HEK293 (cell line): Measurements from ENCODE around the gene DCN.

Experiments used
- CTCF ChIA-PET: fragments of 350-600 bp; formaldehyde crosslinking; extraction: SDS; loops from one replicate; lab custom pipeline; 2021; ENCODE audit warnings: antibody characterized with exemption; lab: Yijun Ruan, JAX
- POLR2A ChIA-PET: fragments of 300-600 bp; formaldehyde crosslinking; extraction: SDS; loops from one replicate; lab custom pipeline; 2020; ENCODE audit warnings: antibody characterized with exemption, inconsistent platforms; lab: Yijun Ruan, JAX
- H3K27ac ChIP-seq: fragments of 200-500 bp; sonication (Bioruptor generic); 2 replicates; pipeline ENCODE4 v1.5.1; 2014; ENCODE audit warnings: low read depth, low read length, control low read depth, inconsistent platforms; ENCODE audit errors: extremely low read depth
- H3K36me3 ChIP-seq, 2 experiments: fragments of 200-500 bp in 1 of 2; sonication (Bioruptor generic) in 1 of 2; 1 replicate in 1 of 2; 2 replicates in 1 of 2; pipeline ENCODE4 v1.5.1; 2014 to 2017; ENCODE audit warnings: inconsistent platforms in 2 of 2, low read length in 2 of 2; ENCODE audit not compliant: control insufficient read depth in 2 of 2, insufficient read depth in 1 of 2
- H3K4me1 ChIP-seq: fragments of 200-500 bp; sonication (Bioruptor generic); 2 replicates; pipeline ENCODE4 v1.5.1; 2014; ENCODE audit warnings: mild to moderate bottlenecking, low read length, inconsistent platforms; ENCODE audit not compliant: control insufficient read depth, insufficient read depth
- H3K4me3 ChIP-seq: 2 replicates; pipeline ENCODE4 v1.5.1; 2011; ENCODE audit warnings: low read depth, mild to moderate bottlenecking, control low read depth, low read length, moderate library complexity
- H3K9me3 ChIP-seq: fragments of 200-500 bp; sonication (Bioruptor generic); 2 replicates; pipeline ENCODE4 v1.5.1; 2014; ENCODE audit warnings: low read depth, low read length, inconsistent platforms; ENCODE audit not compliant: control insufficient read depth, insufficient read depth
- ELK4 ChIP-seq: IDR thresholded peaks from 2 replicates; pipeline ENCODE4 v1.6.1; 2011; ENCODE audit warnings: mild to moderate bottlenecking, low read depth, low read length, borderline replicate concordance
- GLI2 ChIP-seq: fragments of 450-650 bp; formaldehyde crosslinking; IDR thresholded peaks from 2 replicates; pipeline ENCODE4; 2017; ENCODE audit warnings: missing biosample characterization, missing genetic modification characterization, low read depth, borderline replicate concordance
- GLIS2 ChIP-seq: fragments of 450-650 bp; formaldehyde crosslinking; IDR thresholded peaks from 2 replicates; pipeline ENCODE4 v1.5.1; 2016; ENCODE audit warnings: missing biosample characterization, missing genetic modification characterization
- KLF9 ChIP-seq: fragments of 450-650 bp; formaldehyde crosslinking; IDR thresholded peaks from 2 replicates; pipeline ENCODE4 v1.5.1; 2016; ENCODE audit warnings: missing biosample characterization, missing genetic modification characterization, low read depth
- SETDB1 ChIP-seq: IDR thresholded peaks from one replicate; pipeline ENCODE4 v1.6.1; 2017; ENCODE audit warnings: mild to moderate bottlenecking, low read length, moderate library complexity, mixed read lengths; ENCODE audit not compliant: insufficient read length
- ZEB2 ChIP-seq: fragments of 450-650 bp; formaldehyde crosslinking; IDR thresholded peaks from 2 replicates; pipeline ENCODE4 v1.5.1; 2016; ENCODE audit warnings: missing biosample characterization, missing genetic modification characterization
- ZNF112 ChIP-seq: fragments of 450-650 bp; formaldehyde crosslinking; IDR thresholded peaks from 2 replicates; pipeline ENCODE4 v1.5.0; 2017; ENCODE audit warnings: missing biosample characterization, missing genetic modification characterization
- ZNF16 ChIP-seq: fragments of 450-650 bp; formaldehyde crosslinking; IDR thresholded peaks from 2 replicates; pipeline ENCODE4 v1.5.1; 2016; ENCODE audit warnings: low read depth, missing biosample characterization, missing genetic modification characterization
- ZNF19 ChIP-seq: fragments of 450-650 bp; formaldehyde crosslinking; IDR thresholded peaks from 2 replicates; pipeline ENCODE4; 2016; ENCODE audit warnings: missing biosample characterization, missing genetic modification characterization, low read depth
- ZNF221 ChIP-seq: fragments of 450-650 bp; formaldehyde crosslinking; IDR thresholded peaks from 2 replicates; pipeline ENCODE4 v1.5.1; 2017; ENCODE audit warnings: missing biosample characterization, missing genetic modification characterization, borderline replicate concordance
- ZNF23 ChIP-seq: fragments of 450-650 bp; formaldehyde crosslinking; IDR thresholded peaks from 2 replicates; pipeline ENCODE4 v1.5.1; 2016; ENCODE audit warnings: missing biosample characterization, missing genetic modification characterization, borderline replicate concordance
- ZNF280D ChIP-seq: fragments of 450-650 bp; formaldehyde crosslinking; IDR thresholded peaks from 2 replicates; pipeline ENCODE4 v1.5.1; 2016; ENCODE audit warnings: missing biosample characterization, missing genetic modification characterization
- ZNF350 ChIP-seq: fragments of 450-650 bp; formaldehyde crosslinking; IDR thresholded peaks from 2 replicates; pipeline ENCODE4 v1.5.0; 2017; ENCODE audit warnings: missing biosample characterization, mild to moderate bottlenecking, missing genetic modification characterization
- ZNF366 ChIP-seq: fragments of 450-650 bp; formaldehyde crosslinking; conservative IDR thresholded peaks from 2 replicates; pipeline ENCODE4 v1.5.1; 2016; ENCODE audit warnings: missing biosample characterization, missing genetic modification characterization
- ZNF37A ChIP-seq: fragments of 450-650 bp; IDR thresholded peaks from 2 replicates; pipeline ENCODE4 v1.5.1; 2018; ENCODE audit warnings: missing biosample characterization, missing genetic modification characterization
- ZNF501 ChIP-seq: fragments of 450-650 bp; formaldehyde crosslinking; IDR thresholded peaks from 2 replicates; pipeline ENCODE4 v1.5.1; 2016; ENCODE audit warnings: missing biosample characterization, missing genetic modification characterization
- ZNF549 ChIP-seq: fragments of 450-650 bp; IDR thresholded peaks from 2 replicates; pipeline ENCODE4 v1.5.1; 2018; ENCODE audit warnings: missing biosample characterization, missing genetic modification characterization, mild to moderate bottlenecking, inconsistent platforms, moderate library complexity
- ZNF585B ChIP-seq: fragments of 450-650 bp; formaldehyde crosslinking; IDR thresholded peaks from 2 replicates; pipeline ENCODE4 v1.5.1; 2016; ENCODE audit warnings: missing biosample characterization, missing genetic modification characterization
- ZNF645 ChIP-seq: fragments of 450-650 bp; formaldehyde crosslinking; IDR thresholded peaks from 2 replicates; pipeline ENCODE4; 2016; ENCODE audit warnings: missing biosample characterization, missing genetic modification characterization
- ZNF670 ChIP-seq: fragments of 450-650 bp; formaldehyde crosslinking; IDR thresholded peaks from 2 replicates; pipeline ENCODE4 v1.5.1; 2016; ENCODE audit warnings: missing biosample characterization, missing genetic modification characterization, low read depth
- ZNF830 ChIP-seq: fragments of 450-650 bp; IDR thresholded peaks from 2 replicates; pipeline ENCODE4 v1.5.0; 2018; ENCODE audit warnings: missing biosample characterization, missing genetic modification characterization, low read depth, mild to moderate bottlenecking, moderate library complexity
- TF ChIP-seq, protein P1 (sequence below): fragments of 450-650 bp; formaldehyde crosslinking; IDR thresholded peaks from 2 replicates; pipeline ENCODE4 v1.5.1; 2016; ENCODE audit warnings: missing biosample characterization, missing genetic modification characterization

The DCN gene

GRCh38 chr12:91172096-91172495 lies 10.5 kb downstream of the DCN start:
- no peak overlapping the region for H3K27ac ChIP-seq
- no peak for TF ChIP-seq ZNF280D (tag by site-specific recombination)
- no peak for TF ChIP-seq ZNF37A (tag by site-specific recombination)
- TF ChIP-seq ZNF350 (tag by site-specific recombination): no peak
- TF ChIP-seq GLI2 (tag by site-specific recombination): no peak
- no peak for TF ChIP-seq ZNF112 (tag by site-specific recombination)
- no peak for TF ChIP-seq ZNF23 (tag by site-specific recombination)
- no peak for TF ChIP-seq GLIS2 (tag by site-specific recombination)
- CTCF ChIA-PET: no interaction called here

DNA sequence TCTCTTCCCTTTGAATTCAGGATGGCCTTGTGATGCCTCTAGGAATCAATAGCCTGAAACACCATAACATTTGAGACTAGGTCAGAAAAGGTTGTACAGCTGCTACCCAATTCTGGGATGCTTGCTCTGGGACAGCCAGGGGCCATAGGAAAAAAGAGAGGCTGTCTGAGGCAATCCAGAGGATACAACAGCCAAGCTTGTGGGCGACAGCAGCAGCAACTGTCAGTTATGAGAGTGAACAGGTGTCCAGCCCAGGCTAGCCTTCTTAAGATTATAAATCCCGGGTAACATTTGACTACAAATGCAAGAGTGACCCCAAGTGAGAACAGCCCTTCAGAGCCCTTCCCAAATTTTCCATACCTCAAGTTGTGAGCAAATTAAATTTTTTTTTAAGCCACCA lies 11.1 kb downstream of the DCN start:
- Histone ChIP-seq H3K9me3 (no peaks in the 10 kb centered on the region), H3K4me1 (no peaks in the 10 kb centered on the region), H3K4me3 (no peak overlapping the region)
- ChIA-PET CTCF (no interaction called here), POLR2A (no interaction called here)
- TF ChIP-seq ZNF670 (tag by site-specific recombination): no peak
- TF ChIP-seq, all 188 proteins: peak for 0
- Histone ChIP-seq H3K27ac (no peak overlapping the region), H3K36me3 (no peaks in the 10 kb centered on the region)

More at GRCh38 chr12:91172096-91172495, 10.5 kb downstream of the DCN start:
- Histone ChIP-seq H3K36me3 (no peaks in the 10 kb centered on the region), H3K9me3 (no peaks in the 10 kb centered on the region), H3K4me3 (no peak overlapping the region), H3K4me1 (no peaks in the 10 kb centered on the region)
- POLR2A ChIA-PET: no interaction called here

DNA sequence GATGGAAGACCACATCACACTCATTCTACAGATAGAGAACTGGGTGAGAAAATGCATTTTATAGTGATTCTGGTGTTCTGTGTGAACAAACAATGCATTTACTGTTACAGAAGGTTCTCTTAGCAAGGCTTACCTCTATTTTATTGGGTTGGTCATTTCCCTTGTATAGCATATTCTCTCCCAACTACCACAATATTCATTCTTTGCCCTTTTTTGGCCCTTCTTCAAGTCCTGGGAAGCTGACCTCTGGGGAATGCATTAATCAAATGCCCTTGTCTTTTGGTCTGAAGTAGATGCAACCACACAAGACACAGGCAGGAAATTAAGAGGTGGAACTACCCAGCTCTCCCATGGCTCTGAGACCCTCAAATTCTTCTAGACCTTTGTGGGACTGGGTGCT lies 19.5 kb downstream of the DCN start:
- H3K4me3 ChIP-seq: no peak overlapping the region
- CTCF ChIA-PET: interaction anchor here (0.6 kb wide), 1 partner anchor 203 kb away, joined by 3 read pairs; no protein-coding TSS in a partner anchor

More for the DNA sequence above, 19.5 kb downstream of the DCN start:
- POLR2A ChIA-PET: no interaction called here
- H3K36me3 ChIP-seq: no peaks in the 10 kb centered on the region
- TF ChIP-seq KLF9 (no peak), ZNF23 (tag by site-specific recombination) (no peak), ELK4 (no peak), ZNF19 (tag by site-specific recombination) (no peak), ZNF501 (tag by site-specific recombination) (no peak), ZNF830 (tag by site-specific recombination) (no peak), ZNF366 (tag by site-specific recombination) (no peak), SETDB1 (no peak), ZNF549 (no peak), ZNF221 (tag by site-specific recombination) (no peak), ZNF645 (tag by site-specific recombination) (no peak), ZNF585B (tag by site-specific recombination) (no peak), ZNF16 (tag by site-specific recombination) (no peak), ZEB2 (tag by site-specific recombination) (no peak)
- TF ChIP-seq, protein P1, sequence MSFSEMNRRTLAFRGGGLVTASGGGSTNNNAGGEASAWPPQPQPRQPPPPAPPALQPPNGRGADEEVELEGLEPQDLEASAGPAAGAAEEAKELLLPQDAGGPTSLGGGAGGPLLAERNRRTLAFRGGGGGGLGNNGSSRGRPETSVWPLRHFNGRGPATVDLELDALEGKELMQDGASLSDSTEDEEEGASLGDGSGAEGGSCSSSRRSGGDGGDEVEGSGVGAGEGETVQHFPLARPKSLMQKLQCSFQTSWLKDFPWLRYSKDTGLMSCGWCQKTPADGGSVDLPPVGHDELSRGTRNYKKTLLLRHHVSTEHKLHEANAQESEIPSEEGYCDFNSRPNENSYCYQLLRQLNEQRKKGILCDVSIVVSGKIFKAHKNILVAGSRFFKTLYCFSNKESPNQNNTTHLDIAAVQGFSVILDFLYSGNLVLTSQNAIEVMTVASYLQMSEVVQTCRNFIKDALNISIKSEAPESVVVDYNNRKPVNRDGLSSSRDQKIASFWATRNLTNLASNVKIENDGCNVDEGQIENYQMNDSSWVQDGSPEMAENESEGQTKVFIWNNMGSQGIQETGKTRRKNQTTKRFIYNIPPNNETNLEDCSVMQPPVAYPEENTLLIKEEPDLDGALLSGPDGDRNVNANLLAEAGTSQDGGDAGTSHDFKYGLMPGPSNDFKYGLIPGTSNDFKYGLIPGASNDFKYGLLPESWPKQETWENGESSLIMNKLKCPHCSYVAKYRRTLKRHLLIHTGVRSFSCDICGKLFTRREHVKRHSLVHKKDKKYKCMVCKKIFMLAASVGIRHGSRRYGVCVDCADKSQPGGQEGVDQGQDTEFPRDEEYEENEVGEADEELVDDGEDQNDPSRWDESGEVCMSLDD (tag by site-specific recombination): no peak
- no peaks in the 10 kb centered on the region for H3K4me1 ChIP-seq
- H3K9me3 ChIP-seq: no peaks in the 10 kb centered on the region
- no peak overlapping the region for H3K27ac ChIP-seq
